Measurements from ENCODE around the gene BRINP1. TPM values are rescaled to one million over a fixed set of nuclear protein-coding genes. Genes with fewer than 3 reads are reported as not detected.

Gene BRINP1
- total RNA-seq, 2 donors from 2014 or later = not detected

- Mint-ChIP-seq H3K9me3 (peaks cover 2 to 5% of the 10 kb centered on the region in 2 donors), H3K4me1 (ENCODE audit: low read depth) (no peaks in the 10 kb centered on the region), H3K4me3 (no peak overlapping the region), H3K36me3 (ENCODE audit: insufficient read depth in 2 of 2) (no peaks in the 10 kb centered on the region), H3K27me3 (ENCODE audit: low read depth) (no peaks in the 10 kb centered on the region), H3K27ac (no peak overlapping the region)
- ATAC-seq (replicated peaks in 1 of 2) (no peak), DNase-seq (no peak)
Observed at GRCh38 chr9:119159386-119159785, 209.8 kb downstream of the BRINP1 start.

GRCh38 chr9:119157196-119157595 is 212.0 kb downstream of the BRINP1 start:
- peaks cover 2 to 3% of the 10 kb centered on the region in 2 donors for H3K9me3 Mint-ChIP-seq
- no peaks in the 10 kb centered on the region for H3K27me3 Mint-ChIP-seq (ENCODE audit: low read depth)
- no peaks in the 10 kb centered on the region for H3K4me1 Mint-ChIP-seq (ENCODE audit: low read depth)
- no peak overlapping the region for H3K4me3 Mint-ChIP-seq
- H3K36me3 Mint-ChIP-seq (ENCODE audit: insufficient read depth in 2 of 2) = no peaks in the 10 kb centered on the region
- ATAC-seq (replicated peaks in 1 of 2) = no peak
- no peak for DNase-seq
- no peak overlapping the region for H3K27ac Mint-ChIP-seq

- peaks cover 2 to 3% of the 10 kb centered on the region in 2 donors for H3K9me3 Mint-ChIP-seq
- DNase-seq = no peak
- H3K4me1 Mint-ChIP-seq (ENCODE audit: low read depth) = no peaks in the 10 kb centered on the region
Observed at GRCh38 chr9:119156354-119156753, 212.9 kb downstream of the BRINP1 start.

GRCh38 chr9:119154527-119154926 is 214.7 kb downstream of the BRINP1 start:
- H3K27ac Mint-ChIP-seq = no peak overlapping the region
- H3K4me3 Mint-ChIP-seq = no peak overlapping the region
- no peaks in the 10 kb centered on the region for H3K27me3 Mint-ChIP-seq (ENCODE audit: low read depth)
- no peaks in the 10 kb centered on the region for H3K4me1 Mint-ChIP-seq (ENCODE audit: low read depth)
- no peak for ATAC-seq (replicated peaks in 1 of 2)
- H3K9me3 Mint-ChIP-seq = peaks cover 2 to 3% of the 10 kb centered on the region in 2 donors
- DNase-seq = no peak
- H3K36me3 Mint-ChIP-seq (ENCODE audit: insufficient read depth in 2 of 2) = no peaks in the 10 kb centered on the region

More at GRCh38 chr9:119156354-119156753, 212.9 kb downstream of the BRINP1 start:
- Mint-ChIP-seq H3K27me3 (ENCODE audit: low read depth) (no peaks in the 10 kb centered on the region), H3K4me3 (no peak overlapping the region), H3K36me3 (ENCODE audit: insufficient read depth in 2 of 2) (no peaks in the 10 kb centered on the region), H3K27ac (no peak overlapping the region)
- ATAC-seq (replicated peaks in 1 of 2) = no peak

- ATAC-seq (replicated peaks in 1 of 2) (no peak), DNase-seq (no peak)
- H3K4me1 Mint-ChIP-seq (ENCODE audit: low read depth) = no peaks in the 10 kb centered on the region
Observed at GRCh38 chr9:119153402-119153801, 215.8 kb downstream of the BRINP1 start.

GRCh38 chr9:119148855-119149254 is 220.4 kb downstream of the BRINP1 start:
- H3K4me3 Mint-ChIP-seq = no peak overlapping the region
- no peak overlapping the region for H3K27ac Mint-ChIP-seq
- no peak for DNase-seq
- no peaks in the 10 kb centered on the region for H3K4me1 Mint-ChIP-seq (ENCODE audit: low read depth)
- H3K9me3 Mint-ChIP-seq = no peaks in the 10 kb centered on the region
- H3K36me3 Mint-ChIP-seq (ENCODE audit: insufficient read depth in 2 of 2) = no peaks in the 10 kb centered on the region
- no peaks in the 10 kb centered on the region for H3K27me3 Mint-ChIP-seq (ENCODE audit: low read depth)
- no peak for ATAC-seq (replicated peaks in 1 of 2)

More at GRCh38 chr9:119153402-119153801, 215.8 kb downstream of the BRINP1 start:
- Mint-ChIP-seq H3K27me3 (ENCODE audit: low read depth) (no peaks in the 10 kb centered on the region), H3K4me3 (no peak overlapping the region), H3K27ac (no peak overlapping the region), H3K36me3 (ENCODE audit: insufficient read depth in 2 of 2) (no peaks in the 10 kb centered on the region), H3K9me3 (peaks cover 2 to 3% of the 10 kb centered on the region in 2 donors)

- H3K27ac Mint-ChIP-seq = no peak overlapping the region
- ATAC-seq (replicated peaks in 1 of 2) = no peak
- H3K36me3 Mint-ChIP-seq (ENCODE audit: insufficient read depth in 2 of 2) = no peaks in the 10 kb centered on the region
- DNase-seq = no peak
- H3K9me3 Mint-ChIP-seq = peaks cover 2 to 5% of the 10 kb centered on the region in 2 donors
- H3K4me3 Mint-ChIP-seq = no peak overlapping the region
- no peaks in the 10 kb centered on the region for H3K4me1 Mint-ChIP-seq (ENCODE audit: low read depth)
- H3K27me3 Mint-ChIP-seq (ENCODE audit: low read depth) = no peaks in the 10 kb centered on the region
Observed at GRCh38 chr9:119137479-119137878, 231.8 kb downstream of the BRINP1 start.

GRCh38 chr9:119126040-119126439 is 243.2 kb downstream of the BRINP1 start:
- ATAC-seq (replicated peaks in 1 of 2) (no peak), DNase-seq (no peak)
- Mint-ChIP-seq H3K9me3 (peaks cover 0 to 10% of the 10 kb centered on the region in 2 donors), H3K4me1 (ENCODE audit: low read depth) (no peaks in the 10 kb centered on the region), H3K27ac (no peak overlapping the region), H3K27me3 (ENCODE audit: low read depth) (no peaks in the 10 kb centered on the region), H3K36me3 (ENCODE audit: insufficient read depth in 2 of 2) (no peaks in the 10 kb centered on the region), H3K4me3 (no peak overlapping the region)

- no peaks in the 10 kb centered on the region for H3K36me3 Mint-ChIP-seq (ENCODE audit: insufficient read depth in 2 of 2)
- H3K27me3 Mint-ChIP-seq (ENCODE audit: low read depth) = no peaks in the 10 kb centered on the region
- no peak overlapping the region for H3K4me3 Mint-ChIP-seq
- H3K27ac Mint-ChIP-seq = no peak overlapping the region
- peaks cover 0 to 9% of the 10 kb centered on the region in 2 donors for H3K9me3 Mint-ChIP-seq
- no peak for ATAC-seq (replicated peaks in 1 of 2)
- no peak for DNase-seq
- no peaks in the 10 kb centered on the region for H3K4me1 Mint-ChIP-seq (ENCODE audit: low read depth)
Observed at GRCh38 chr9:119121899-119122298, 247.3 kb downstream of the BRINP1 start.

GRCh38 chr9:119117409-119117808 is 251.8 kb downstream of the BRINP1 start:
- Mint-ChIP-seq H3K9me3 (peaks cover 7 to 11% of the 10 kb centered on the region in 2 donors), H3K4me3 (no peak overlapping the region), H3K27ac (no peak overlapping the region), H3K27me3 (ENCODE audit: low read depth) (no peaks in the 10 kb centered on the region), H3K36me3 (ENCODE audit: insufficient read depth in 2 of 2) (no peaks in the 10 kb centered on the region), H3K4me1 (ENCODE audit: low read depth) (no peaks in the 10 kb centered on the region)
- DNase-seq = no peak
- no peak for ATAC-seq (replicated peaks in 1 of 2)
